NCI-H146 treated with DMSO at 0.1 percent for 48 hours (cell line): ENCODE results near the gene EXOSC10.

Experiments
- DNase-seq: peaks from one replicate; lab custom pipeline; 2025; ENCODE audit not compliant: unreplicated experiment; lab: John Stamatoyannopoulos, UW

EXOSC10 gene

GRCh38 chr1:11099310-11100148 lies at the start of gene EXOSC10:
Gene EXOSC10 (minus strand): TSS chr1:11099869. CDS start chr1:11099831, 38 bp downstream.
- DNase-seq, result peak; percentile 46

- peak; percentile 13 for DNase-seq
Observed at GRCh38 chr1:11147197-11147770, 47.6 kb upstream of the EXOSC10 start.

GRCh38 chr1:11145741-11146140 lies 46.1 kb upstream of the EXOSC10 start:
- DNase-seq, result no peak

- no peak for DNase-seq
Observed at GRCh38 chr1:11144570-11145256, 45.0 kb upstream of the EXOSC10 start.

- DNase-seq, result no peak
Observed at GRCh38 chr1:11143907-11144306, 44.2 kb upstream of the EXOSC10 start.

- no peak for DNase-seq
Observed at GRCh38 chr1:11143401-11143800, 43.7 kb upstream of the EXOSC10 start.

- no peak for DNase-seq
Observed at GRCh38 chr1:11142618-11143391, 43.1 kb upstream of the EXOSC10 start.

GRCh38 chr1:11138952-11139351 lies 39.3 kb upstream of the EXOSC10 start:
- no peak for DNase-seq

- DNase-seq, result no peak
Observed at GRCh38 chr1:11138029-11138428, 38.4 kb upstream of the EXOSC10 start.

GRCh38 chr1:11134898-11135266 lies 35.2 kb upstream of the EXOSC10 start:
- DNase-seq, result no peak

GRCh38 chr1:11134251-11134897 lies 34.7 kb upstream of the EXOSC10 start:
- DNase-seq, result no peak

GRCh38 chr1:11132563-11133293 lies 33.1 kb upstream of the EXOSC10 start:
- no peak for DNase-seq

GRCh38 chr1:11131816-11132215 lies 32.1 kb upstream of the EXOSC10 start:
- no peak for DNase-seq

- no peak for DNase-seq
Observed at GRCh38 chr1:11130406-11130805, 30.7 kb upstream of the EXOSC10 start.

GRCh38 chr1:11129649-11130390 lies 30.2 kb upstream of the EXOSC10 start:
- no peak for DNase-seq

GRCh38 chr1:11126569-11126968 lies 26.9 kb upstream of the EXOSC10 start:
- no peak for DNase-seq

GRCh38 chr1:11125931-11126330 lies 26.3 kb upstream of the EXOSC10 start:
- DNase-seq, result no peak

GRCh38 chr1:11124965-11125364 lies 25.3 kb upstream of the EXOSC10 start:
- DNase-seq, result no peak

GRCh38 chr1:11116318-11116717 lies 16.6 kb upstream of the EXOSC10 start:
- DNase-seq, result no peak
